Activated naive CD4-positive, alpha-beta T cell treated with anti-CD3 and anti-CD28 coated beads, Interleukin-2, amount 50 U/mL, for 24 hours (primary cell): ENCODE measurements around the gene MRPL49.
A peak's percentile ranks its signal among the peaks of the same experiment; 100 is the strongest.

Source experiments
- H3K27ac Mint-ChIP-seq: one replicate; pipeline ENCODE4 v1.8.0; 2021; ENCODE audit warnings: mild to moderate bottlenecking, mixed read lengths
- H3K27me3 Mint-ChIP-seq: one replicate; pipeline ENCODE4 v1.8.0; 2021; ENCODE audit warnings: mixed read lengths
- H3K36me3 Mint-ChIP-seq: one replicate; pipeline ENCODE4 v1.8.0; 2021; ENCODE audit warnings: mixed read lengths
- H3K4me1 Mint-ChIP-seq: one replicate; pipeline ENCODE4 v1.8.0; 2021; ENCODE audit warnings: mixed read lengths
- H3K4me3 Mint-ChIP-seq: one replicate; pipeline ENCODE4 v1.8.0; 2021; ENCODE audit warnings: mild to moderate bottlenecking, mixed read lengths
- H3K9me3 Mint-ChIP-seq: one replicate; pipeline ENCODE4 v1.8.0; 2021; ENCODE audit warnings: mixed read lengths

Gene MRPL49

GRCh38 chr11:65121447-65121864, 665 bp upstream of the MRPL49 start:
- Mint-ChIP-seq H3K4me1 (peaks cover 51% of the 10 kb centered on the region), H3K9me3 (no peaks in the 10 kb centered on the region), H3K27me3 (no peaks in the 10 kb centered on the region), H3K36me3 (peaks cover 27% of the 10 kb centered on the region), H3K4me3 (peak overlapping the region; percentile 100), H3K27ac (peak overlapping the region; percentile 99)

DNA sequence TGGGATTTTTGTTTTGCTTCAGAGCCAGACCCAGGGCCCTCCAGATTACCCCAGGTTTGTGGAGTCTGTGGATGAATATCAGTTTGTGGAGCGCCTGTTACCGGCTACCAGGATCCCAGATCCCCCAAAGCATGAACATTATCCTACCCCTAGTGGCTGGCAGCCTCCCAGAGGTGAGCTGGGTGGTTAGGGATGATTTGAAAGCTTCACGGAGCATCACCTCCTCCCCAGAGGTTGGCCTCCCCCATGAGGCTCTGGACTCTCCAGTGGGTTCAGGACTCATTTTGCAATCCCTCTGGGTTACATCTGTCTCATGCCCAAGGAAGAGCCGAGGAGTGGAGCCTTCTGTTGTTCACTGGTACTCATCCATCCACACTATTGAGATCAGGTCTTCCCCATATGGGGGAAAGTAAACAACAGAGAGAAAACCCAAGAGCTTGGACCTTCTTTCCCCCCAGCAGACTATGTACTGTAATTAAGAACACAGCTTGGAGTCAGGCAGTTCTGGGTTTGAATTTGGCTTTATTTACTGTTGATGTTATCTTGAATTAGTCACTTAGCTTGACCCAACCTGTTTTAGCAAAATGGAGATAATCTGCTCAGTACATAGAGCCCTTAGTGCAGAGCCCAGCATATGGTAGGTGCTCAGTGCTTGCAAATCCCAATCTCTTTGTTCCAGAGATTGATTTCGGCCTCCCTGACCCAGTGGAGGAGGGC, 2.5 kb downstream of the MRPL49 start:
- H3K27ac Mint-ChIP-seq, result no peak overlapping the region
- H3K4me3 Mint-ChIP-seq, result peak overlapping the region; percentile 63
- peaks cover 37% of the 10 kb centered on the region for H3K4me1 Mint-ChIP-seq
- peaks cover 20% of the 10 kb centered on the region for H3K36me3 Mint-ChIP-seq
- no peaks in the 10 kb centered on the region for H3K9me3 Mint-ChIP-seq
- no peaks in the 10 kb centered on the region for H3K27me3 Mint-ChIP-seq

DNA sequence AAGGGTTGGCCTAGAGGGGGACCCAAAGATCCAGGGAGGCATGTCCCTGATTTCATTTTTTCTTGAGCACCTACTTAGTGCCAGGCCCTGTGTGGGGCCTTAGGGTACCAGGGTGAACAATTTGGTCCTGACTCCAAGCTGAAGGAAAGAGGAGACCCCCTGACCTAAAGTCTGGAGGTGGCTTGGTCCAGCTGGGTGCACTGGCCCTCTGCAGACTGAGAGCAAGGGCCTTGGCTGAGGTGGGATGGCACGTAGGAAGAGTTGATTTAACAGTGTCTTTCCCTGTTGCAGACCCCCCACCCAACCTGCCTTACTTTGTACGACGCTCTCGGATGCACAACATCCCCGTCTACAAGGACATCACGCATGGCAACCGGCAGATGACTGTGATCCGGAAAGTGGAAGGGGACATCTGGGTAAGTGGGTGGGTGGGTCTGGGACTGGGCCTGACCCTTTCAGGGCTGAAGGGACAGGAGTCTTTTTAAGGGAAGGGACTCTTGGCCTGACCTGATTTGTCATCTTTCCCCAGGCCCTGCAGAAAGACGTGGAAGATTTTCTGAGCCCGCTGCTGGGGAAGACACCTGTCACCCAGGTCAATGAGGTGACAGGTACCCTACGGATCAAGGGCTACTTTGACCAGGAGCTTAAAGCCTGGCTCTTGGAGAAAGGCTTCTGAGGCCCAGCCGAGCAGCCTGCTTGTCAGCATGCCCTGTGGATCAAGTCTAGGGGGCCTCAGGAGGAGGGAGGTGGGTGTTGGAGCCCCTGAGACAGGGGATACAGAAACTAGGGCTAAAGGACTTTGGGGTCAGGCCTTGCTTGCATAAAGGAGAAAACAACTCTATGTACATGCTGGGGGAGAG, 3.3 kb downstream of the MRPL49 start:
- H3K36me3 Mint-ChIP-seq, result peaks cover 19% of the 10 kb centered on the region
- no peak overlapping the region for H3K4me3 Mint-ChIP-seq
- H3K27me3 Mint-ChIP-seq, result no peaks in the 10 kb centered on the region
- H3K4me1 Mint-ChIP-seq, result peaks cover 29% of the 10 kb centered on the region
- H3K27ac Mint-ChIP-seq, result no peak overlapping the region
- H3K9me3 Mint-ChIP-seq, result no peaks in the 10 kb centered on the region

DNA sequence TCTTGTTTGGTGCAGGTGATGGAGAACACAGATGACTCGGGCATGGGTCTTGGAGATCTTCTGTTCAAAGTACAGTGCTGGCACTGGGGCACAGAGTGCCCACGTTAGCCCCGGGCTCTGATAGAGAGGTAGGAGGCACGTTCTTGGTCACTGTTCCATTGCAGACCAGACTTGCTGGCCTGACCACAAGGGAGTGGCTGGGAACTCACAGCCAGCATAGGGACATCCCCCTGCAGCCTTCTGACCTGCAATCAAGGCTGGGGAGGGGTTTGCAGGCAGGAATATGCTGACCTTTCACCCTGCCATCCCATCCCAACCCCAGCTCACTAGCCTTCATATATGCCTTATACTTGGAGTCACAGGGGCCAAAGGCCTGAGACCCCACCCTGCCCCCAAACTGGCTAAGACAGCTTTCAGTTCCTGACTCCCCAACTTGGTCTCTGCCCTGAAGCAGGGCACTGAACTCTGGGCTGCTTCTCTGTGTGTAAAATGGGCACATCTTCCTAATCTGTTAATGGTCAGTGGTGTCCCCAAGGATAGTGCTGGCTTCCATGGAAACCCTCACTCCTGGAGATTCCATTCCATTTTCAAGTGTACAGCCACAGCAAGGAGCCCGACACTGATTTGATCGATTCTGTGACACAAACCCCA, 4.6 kb downstream of the MRPL49 start:
- Mint-ChIP-seq H3K4me1 (peaks cover 21% of the 10 kb centered on the region), H3K9me3 (no peaks in the 10 kb centered on the region), H3K27me3 (no peaks in the 10 kb centered on the region), H3K4me3 (no peak overlapping the region), H3K36me3 (peaks cover 13% of the 10 kb centered on the region), H3K27ac (no peak overlapping the region)

DNA sequence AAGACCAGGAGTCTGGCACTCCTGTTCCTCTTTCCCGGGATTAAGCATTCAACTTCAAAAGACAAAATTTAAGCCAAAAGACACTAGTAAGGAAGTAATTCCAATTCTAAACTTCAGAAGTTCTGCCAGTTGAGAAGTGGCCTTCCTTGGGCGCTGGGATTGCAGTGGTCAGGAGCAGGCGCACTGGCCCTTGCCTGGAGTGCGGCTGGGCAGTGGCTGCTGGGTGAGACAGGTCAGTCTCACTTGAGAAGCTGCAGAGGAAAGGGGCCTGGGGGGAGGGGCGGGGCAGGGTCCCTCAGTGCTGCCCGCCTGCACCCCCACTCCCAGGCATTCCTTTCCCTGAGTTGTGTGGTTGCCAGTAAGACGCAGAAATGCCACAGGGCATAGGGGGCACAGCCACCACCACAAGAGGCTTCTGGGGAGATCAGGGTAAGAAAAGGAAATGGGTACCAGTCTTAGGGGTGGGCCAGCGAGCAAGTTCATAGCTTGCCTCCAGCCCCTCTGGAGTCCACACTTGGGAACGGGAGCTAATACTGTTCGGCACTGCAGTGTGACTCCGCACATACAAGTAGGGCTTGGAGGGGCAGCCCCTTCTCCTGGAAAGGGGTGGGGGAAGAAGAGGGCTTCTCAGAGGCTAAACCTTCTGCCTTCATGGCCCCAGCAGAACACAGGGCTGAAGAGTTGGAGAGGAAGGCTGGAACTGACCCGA, 5.5 kb downstream of the MRPL49 start:
- H3K36me3 Mint-ChIP-seq, result peaks cover 7% of the 10 kb centered on the region
- no peaks in the 10 kb centered on the region for H3K27me3 Mint-ChIP-seq
- no peak overlapping the region for H3K4me3 Mint-ChIP-seq
- no peak overlapping the region for H3K27ac Mint-ChIP-seq
- no peaks in the 10 kb centered on the region for H3K9me3 Mint-ChIP-seq
- H3K4me1 Mint-ChIP-seq, result peaks cover 17% of the 10 kb centered on the region

DNA sequence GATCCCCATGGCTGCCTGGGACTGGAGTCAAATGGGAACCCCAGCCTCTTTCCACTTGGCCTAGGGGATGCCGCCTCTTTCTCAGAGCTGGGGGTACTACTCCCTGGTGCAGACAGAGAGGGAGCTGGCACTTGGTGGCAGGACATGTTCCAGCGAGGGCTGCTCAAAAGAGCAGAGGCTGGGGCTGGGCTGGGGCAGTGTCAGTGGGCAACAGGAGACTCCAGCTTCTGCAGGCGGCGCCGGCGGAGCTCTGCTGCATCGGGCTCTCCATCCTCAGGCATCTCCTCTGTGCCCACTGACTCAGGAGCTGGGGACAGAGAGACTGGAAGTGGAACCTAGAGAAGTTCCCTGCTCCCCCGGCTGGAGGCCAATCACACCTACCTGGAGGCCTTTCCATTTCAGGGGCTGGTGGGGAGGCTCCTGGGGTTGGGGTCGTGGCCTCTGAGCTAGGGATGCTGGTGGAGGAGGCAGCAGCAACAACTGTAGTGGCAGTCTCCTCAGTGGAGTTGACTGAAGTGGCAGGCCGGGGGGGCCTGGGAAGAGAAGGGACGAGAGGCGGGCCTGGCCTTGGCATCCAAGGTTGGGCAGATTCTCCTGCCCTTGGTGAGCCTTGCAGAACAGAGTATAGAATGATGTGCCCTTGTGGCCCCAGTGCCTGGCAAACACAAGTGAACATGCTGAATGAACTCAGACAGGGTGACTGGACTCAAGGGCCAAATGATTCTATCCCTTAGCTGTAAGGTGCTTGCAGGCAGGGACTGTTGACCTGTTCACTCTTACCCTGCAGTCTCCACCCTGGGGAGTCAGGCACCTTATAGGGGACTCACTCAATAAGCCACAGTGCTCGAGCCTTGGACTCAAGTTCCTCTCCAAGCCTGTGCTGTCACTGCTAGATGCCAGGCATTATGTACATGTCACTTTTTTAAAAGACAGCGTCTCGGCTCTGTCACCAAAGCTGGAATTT, 6.3 kb downstream of the MRPL49 start:
- Mint-ChIP-seq H3K9me3 (no peaks in the 10 kb centered on the region), H3K36me3 (peaks cover 7% of the 10 kb centered on the region), H3K4me3 (no peak overlapping the region), H3K27me3 (no peaks in the 10 kb centered on the region), H3K27ac (no peak overlapping the region), H3K4me1 (peaks cover 19% of the 10 kb centered on the region)

DNA sequence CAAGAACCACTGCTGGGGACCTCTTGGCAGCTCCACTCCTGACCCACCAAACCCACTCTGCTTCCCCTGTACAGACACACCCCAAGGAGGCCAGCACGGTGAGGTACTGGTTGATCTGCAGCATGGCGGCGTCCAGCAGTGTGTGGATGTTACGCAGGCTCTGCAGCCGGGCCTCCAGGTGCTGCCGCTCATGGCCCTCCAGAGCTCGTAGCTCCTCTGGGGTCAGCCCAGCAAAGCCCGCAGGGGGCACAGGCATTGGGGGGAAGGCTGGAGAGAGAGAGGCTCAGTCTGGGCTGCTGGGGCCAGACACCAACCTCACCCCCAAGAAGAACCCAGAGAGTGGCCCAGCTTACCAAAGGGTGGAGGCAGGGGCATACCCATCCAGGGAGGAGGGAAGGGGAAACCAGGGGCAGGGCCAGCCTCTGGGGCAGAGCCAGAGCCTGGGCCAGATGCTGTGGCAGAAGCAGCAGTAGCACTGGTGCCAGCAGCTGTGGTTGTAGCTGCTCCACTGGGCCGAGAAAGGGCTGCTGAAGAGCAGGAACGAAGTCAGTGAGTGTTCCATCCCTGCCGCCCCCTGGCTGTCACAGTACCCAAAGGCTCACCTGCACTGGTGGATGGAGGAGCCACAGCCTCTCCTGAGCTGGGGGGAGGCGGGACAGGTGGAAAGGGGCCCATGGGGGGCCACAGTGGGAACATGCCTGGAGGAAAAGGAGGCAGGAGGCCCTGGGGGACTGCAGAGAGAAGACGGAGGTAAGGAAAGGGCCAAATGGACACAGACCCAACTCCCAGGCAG, 7.7 kb downstream of the MRPL49 start:
- Mint-ChIP-seq H3K4me1 (peaks cover 13% of the 10 kb centered on the region), H3K27me3 (no peaks in the 10 kb centered on the region), H3K9me3 (no peaks in the 10 kb centered on the region), H3K36me3 (peaks cover 5% of the 10 kb centered on the region), H3K4me3 (no peak overlapping the region), H3K27ac (no peak overlapping the region)

- Mint-ChIP-seq H3K27me3 (no peaks in the 10 kb centered on the region), H3K27ac (peak overlapping the region; percentile 19), H3K4me3 (no peak overlapping the region), H3K36me3 (peaks cover 5% of the 10 kb centered on the region), H3K9me3 (no peaks in the 10 kb centered on the region), H3K4me1 (peaks cover 15% of the 10 kb centered on the region)
Observed at GRCh38 chr11:65130631-65131416, 8.7 kb downstream of the MRPL49 start.

GRCh38 chr11:65131417-65131776, 9.3 kb downstream of the MRPL49 start:
- Mint-ChIP-seq H3K27ac (peak overlapping the region; percentile 19), H3K36me3 (peaks cover 7% of the 10 kb centered on the region), H3K4me1 (peaks cover 20% of the 10 kb centered on the region), H3K27me3 (no peaks in the 10 kb centered on the region), H3K9me3 (no peaks in the 10 kb centered on the region), H3K4me3 (no peak overlapping the region)

DNA sequence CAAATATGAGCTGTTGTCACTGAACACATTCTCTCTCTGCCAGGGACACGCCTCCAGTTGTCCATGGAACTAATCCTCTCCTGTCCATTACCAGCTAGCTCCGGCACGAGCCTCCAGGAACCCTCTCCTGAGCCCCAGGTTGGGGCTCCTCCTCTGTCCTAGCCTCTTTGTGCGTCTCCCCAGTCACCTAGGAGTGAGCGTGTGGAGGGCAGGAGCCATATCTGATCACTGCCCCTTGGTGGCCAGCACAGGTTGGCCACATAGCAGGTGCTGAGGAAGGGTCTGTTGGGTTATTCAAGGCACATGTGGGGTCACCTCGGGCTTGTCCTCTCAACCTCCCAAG, 9.7 kb downstream of the MRPL49 start:
- Mint-ChIP-seq H3K27me3 (no peaks in the 10 kb centered on the region), H3K9me3 (no peaks in the 10 kb centered on the region), H3K4me3 (no peak overlapping the region), H3K27ac (no peak overlapping the region), H3K36me3 (peaks cover 6% of the 10 kb centered on the region), H3K4me1 (peaks cover 24% of the 10 kb centered on the region)

DNA sequence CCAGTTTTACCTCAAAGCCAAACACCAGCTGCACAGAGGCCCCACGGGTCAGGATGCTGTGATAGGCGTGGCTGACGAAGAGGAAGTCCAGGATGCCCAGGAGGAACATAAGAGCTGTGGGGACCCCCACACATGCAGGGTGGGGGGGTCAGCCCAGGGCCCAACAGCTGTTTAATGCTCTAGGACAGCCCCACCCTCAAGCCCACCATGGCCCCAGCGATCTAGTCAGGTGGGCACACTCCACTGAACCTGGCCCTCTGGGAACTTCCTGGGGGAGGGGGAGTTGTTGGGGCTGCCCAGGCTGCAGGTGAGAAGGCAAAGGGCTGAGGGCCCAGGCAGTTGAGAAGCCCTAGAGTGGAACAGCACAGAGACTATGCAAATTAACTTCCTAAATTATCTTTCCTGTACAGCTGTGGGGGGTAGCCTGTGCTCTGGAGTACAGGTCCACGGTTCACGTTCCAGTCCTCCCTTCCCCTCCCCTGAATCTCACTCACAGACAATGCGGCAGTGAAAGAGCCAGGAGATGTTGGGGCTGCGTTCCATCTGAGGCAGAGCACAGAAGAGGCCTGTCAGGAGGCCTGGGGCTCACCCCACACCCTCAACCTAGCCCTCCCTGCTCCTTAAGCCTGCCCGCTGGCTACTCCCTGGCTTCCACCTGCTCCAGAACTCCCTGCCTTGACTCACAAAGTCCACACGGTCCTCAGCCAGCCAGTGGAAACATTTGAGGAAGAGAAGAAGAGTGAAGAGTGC, 10.3 kb downstream of the MRPL49 start:
- peaks cover 4% of the 10 kb centered on the region for H3K36me3 Mint-ChIP-seq
- peaks cover 26% of the 10 kb centered on the region for H3K4me1 Mint-ChIP-seq
- H3K4me3 Mint-ChIP-seq, result peak overlapping the region; percentile 99
- H3K27ac Mint-ChIP-seq, result peak overlapping the region; percentile 23
- H3K27me3 Mint-ChIP-seq, result no peaks in the 10 kb centered on the region
- no peaks in the 10 kb centered on the region for H3K9me3 Mint-ChIP-seq

GRCh38 chr11:65132988-65133700, 11.0 kb downstream of the MRPL49 start:
- H3K4me3 Mint-ChIP-seq, result peak overlapping the region; percentile 99
- peaks cover 29% of the 10 kb centered on the region for H3K4me1 Mint-ChIP-seq
- H3K27me3 Mint-ChIP-seq, result no peaks in the 10 kb centered on the region
- H3K9me3 Mint-ChIP-seq, result no peaks in the 10 kb centered on the region
- peak overlapping the region; percentile 99 for H3K27ac Mint-ChIP-seq
- H3K36me3 Mint-ChIP-seq, result peaks cover 4% of the 10 kb centered on the region
